H9 (cell line): ENCODE data around the gene LCTL. TPM values are rescaled to one million over a fixed set of nuclear protein-coding genes. Genes with fewer than 3 reads are reported as not detected.
A peak's percentile ranks its signal among the peaks of the same experiment; 100 is the strongest.

Source experiments
- DNase-seq: peaks from one replicate; pipeline ENCODE4 v3.0.0-alpha.2; 2017
- H2AFZ ChIP-seq: one replicate; pipeline ENCODE4 v1.6.1; 2013; ENCODE audit warnings: mild to moderate bottlenecking, low read length, control low read depth, moderate library complexity
- H2AK5ac ChIP-seq: 2 replicates; pipeline ENCODE4 v1.6.1; 2013; ENCODE audit warnings: low read length, control low read depth, mixed read lengths; ENCODE audit not compliant: insufficient read length
- H2BK120ac ChIP-seq: one replicate; pipeline ENCODE4 v1.6.1; 2013; ENCODE audit warnings: low read depth, mild to moderate bottlenecking, low read length, control low read depth, inconsistent platforms; ENCODE audit not compliant: poor library complexity, severe bottlenecking
- H2BK12ac ChIP-seq: 2 replicates; pipeline ENCODE4 v1.6.1; 2013; ENCODE audit warnings: low read length, control low read depth, mixed read lengths, low read depth; ENCODE audit not compliant: insufficient read length
- H2BK15ac ChIP-seq: 2 replicates; pipeline ENCODE4 v1.6.1; 2013; ENCODE audit warnings: low read depth, low read length, control low read depth
- H2BK20ac ChIP-seq: one replicate; pipeline ENCODE4 v1.6.1; 2013; ENCODE audit warnings: low read depth, mild to moderate bottlenecking, low read length, control low read depth, inconsistent platforms; ENCODE audit not compliant: poor library complexity, severe bottlenecking
- H2BK5ac ChIP-seq: 2 replicates; pipeline ENCODE4 v1.6.1; 2013; ENCODE audit warnings: low read length, control low read depth, mixed read lengths; ENCODE audit not compliant: insufficient read length
- H3K14ac ChIP-seq: 2 replicates; pipeline ENCODE4 v1.6.1; 2013; ENCODE audit warnings: low read length, control low read depth; ENCODE audit not compliant: insufficient read depth
- H3K18ac ChIP-seq: 2 replicates; pipeline ENCODE4 v1.6.1; 2013; ENCODE audit warnings: low read depth, mild to moderate bottlenecking, mixed read lengths, low read length, control low read depth; ENCODE audit not compliant: insufficient read length
- H3K23ac ChIP-seq: 2 replicates; pipeline ENCODE4 v1.6.1; 2013; ENCODE audit warnings: low read length, control low read depth, mixed read lengths, low read depth; ENCODE audit not compliant: insufficient read length
- H3K23me2 ChIP-seq: 2 replicates; pipeline ENCODE4 v1.6.1; 2013; ENCODE audit warnings: low read depth, mild to moderate bottlenecking, mixed read lengths, low read length, control low read depth; ENCODE audit not compliant: insufficient read length, poor library complexity, severe bottlenecking
- H3K27ac ChIP-seq: 2 replicates; pipeline ENCODE4 v1.5.1; 2013; ENCODE audit warnings: low read length, control low read depth, mixed read lengths, low read depth; ENCODE audit not compliant: insufficient read length
- H3K27me3 ChIP-seq: 2 replicates; pipeline ENCODE4 v1.6.1; 2013; ENCODE audit warnings: low read length, control low read depth, inconsistent platforms; ENCODE audit not compliant: insufficient read depth
- H3K4ac ChIP-seq: 2 replicates; pipeline ENCODE4 v1.6.1; 2013; ENCODE audit warnings: low read depth, mild to moderate bottlenecking, control low read depth, inconsistent platforms, low read length, moderate library complexity
- H3K4me1 ChIP-seq: 2 replicates; pipeline ENCODE4 v1.6.1; 2013; ENCODE audit warnings: low read length, control low read depth, inconsistent platforms; ENCODE audit not compliant: insufficient read depth
- H3K4me2 ChIP-seq: 2 replicates; pipeline ENCODE4 v1.6.1; 2013; ENCODE audit warnings: low read length, control low read depth, mixed read lengths; ENCODE audit not compliant: insufficient read length, insufficient read depth
- H3K56ac ChIP-seq: 2 replicates; pipeline ENCODE4 v1.6.1; 2013; ENCODE audit warnings: low read depth, mild to moderate bottlenecking, mixed read lengths, low read length, control low read depth; ENCODE audit not compliant: insufficient read length
- H3K79me1 ChIP-seq: 2 replicates; pipeline ENCODE4 v1.6.1; 2013; ENCODE audit warnings: low read depth, mild to moderate bottlenecking, moderate library complexity, low read length, control low read depth, inconsistent platforms; ENCODE audit not compliant: insufficient read depth, poor library complexity, severe bottlenecking
- H3K79me2 ChIP-seq: 2 replicates; pipeline ENCODE4 v1.6.1; 2013; ENCODE audit warnings: low read length, control low read depth, inconsistent platforms; ENCODE audit not compliant: insufficient read depth
- H3K9ac ChIP-seq: 2 replicates; pipeline ENCODE4 v1.6.1; 2013; ENCODE audit warnings: low read length, control low read depth, mixed read lengths; ENCODE audit not compliant: insufficient read length; ENCODE audit errors: extremely low read depth
- H3K9me3 ChIP-seq: one replicate; pipeline ENCODE4 v1.6.1; 2013; ENCODE audit warnings: low read depth, low read length, inconsistent platforms; ENCODE audit not compliant: control insufficient read depth
- H3T11ph ChIP-seq: one replicate; pipeline ENCODE4 v1.6.1; 2013; ENCODE audit warnings: mild to moderate bottlenecking, low read length, control low read depth, inconsistent platforms
- H4K20me1 ChIP-seq: one replicate; pipeline ENCODE4 v1.6.1; 2013; ENCODE audit not compliant: control insufficient read depth, insufficient read length, insufficient read depth
- H4K5ac ChIP-seq: 2 replicates; pipeline ENCODE4 v1.6.1; 2013; ENCODE audit warnings: low read depth, mild to moderate bottlenecking, mixed read lengths, low read length, control low read depth; ENCODE audit not compliant: insufficient read length
- H4K8ac ChIP-seq: replicated peaks from 2 replicates; pipeline ENCODE4 v1.6.1; 2013; ENCODE audit warnings: low read length, control low read depth, mixed read lengths, low read depth; ENCODE audit not compliant: insufficient read length
- H4K91ac ChIP-seq: 2 replicates; pipeline ENCODE4 v1.6.1; 2013; ENCODE audit warnings: low read depth, mild to moderate bottlenecking, moderate library complexity, mixed read lengths, low read length, control low read depth; ENCODE audit not compliant: insufficient read length
- H3K27ac Mint-ChIP-seq, 3 experiments: 2 replicates in 2 of 3; 3 replicates in 1 of 3; pipeline ENCODE4 v1.8.0; 2020 to 2021; ENCODE audit warnings: mixed read lengths in 3 of 3, mild to moderate bottlenecking in 1 of 3, moderate library complexity in 1 of 3
- H3K27me3 Mint-ChIP-seq: 2 replicates; pipeline ENCODE4 v1.8.0; 2021; ENCODE audit warnings: low read depth, mild to moderate bottlenecking, moderate library complexity, mixed read lengths
- H3K36me3 Mint-ChIP-seq, 3 experiments: 2 replicates in 2 of 3; 3 replicates in 1 of 3; pipeline ENCODE4 v1.8.0; 2020 to 2021; ENCODE audit warnings: low read depth in 3 of 3, mixed read lengths in 3 of 3; ENCODE audit not compliant: insufficient read depth in 1 of 3
- H3K4me1 Mint-ChIP-seq, 2 experiments: 2 replicates each; pipeline ENCODE4 v1.8.0; 2020; ENCODE audit warnings: mixed read lengths in 2 of 2
- H3K4me3 Mint-ChIP-seq, 2 experiments: 2 replicates in 1 of 2; 3 replicates in 1 of 2; pipeline ENCODE4 v1.8.0; 2020 to 2021; ENCODE audit warnings: mild to moderate bottlenecking in 2 of 2, mixed read lengths in 2 of 2, moderate library complexity in 1 of 2
- H3K9me3 Mint-ChIP-seq, 2 experiments: 2 replicates in 1 of 2; 3 replicates in 1 of 2; pipeline ENCODE4 v1.8.0; 2020; ENCODE audit warnings: mild to moderate bottlenecking in 2 of 2, mixed read lengths in 2 of 2, moderate library complexity in 1 of 2
- WGBS: extraction: QIAGEN DNeasy Blood & Tissue Kit; methylation state at CpG from one replicate; pipeline ENCODE4 v1.1.7; 2013; ENCODE audit warnings: missing lambda C conversion rate, low lambda C conversion rate, mixed read lengths; ENCODE audit not compliant: insufficient read length; ENCODE audit errors: extremely low coverage; 5-methylcytosine and 5-hydroxymethylcytosine counted together
- total RNA-seq: library from RNA; stranded (reverse); gene quantifications from 2 replicates; pipeline ENCODE4 v1.2.1, GENCODE V29; 2021
- TF ChIP-seq, protein P1 (sequence below): fragments of 200-600 bp; sonication (generic); conservative IDR thresholded peaks from 3 replicates; pipeline ENCODE4 v1.8.0; 2021; ENCODE audit warnings: antibody characterized with exemption, mild to moderate bottlenecking

LCTL gene
- total RNA-seq, 1 experiment from 2014 or later = 2.3 TPM

DNA sequence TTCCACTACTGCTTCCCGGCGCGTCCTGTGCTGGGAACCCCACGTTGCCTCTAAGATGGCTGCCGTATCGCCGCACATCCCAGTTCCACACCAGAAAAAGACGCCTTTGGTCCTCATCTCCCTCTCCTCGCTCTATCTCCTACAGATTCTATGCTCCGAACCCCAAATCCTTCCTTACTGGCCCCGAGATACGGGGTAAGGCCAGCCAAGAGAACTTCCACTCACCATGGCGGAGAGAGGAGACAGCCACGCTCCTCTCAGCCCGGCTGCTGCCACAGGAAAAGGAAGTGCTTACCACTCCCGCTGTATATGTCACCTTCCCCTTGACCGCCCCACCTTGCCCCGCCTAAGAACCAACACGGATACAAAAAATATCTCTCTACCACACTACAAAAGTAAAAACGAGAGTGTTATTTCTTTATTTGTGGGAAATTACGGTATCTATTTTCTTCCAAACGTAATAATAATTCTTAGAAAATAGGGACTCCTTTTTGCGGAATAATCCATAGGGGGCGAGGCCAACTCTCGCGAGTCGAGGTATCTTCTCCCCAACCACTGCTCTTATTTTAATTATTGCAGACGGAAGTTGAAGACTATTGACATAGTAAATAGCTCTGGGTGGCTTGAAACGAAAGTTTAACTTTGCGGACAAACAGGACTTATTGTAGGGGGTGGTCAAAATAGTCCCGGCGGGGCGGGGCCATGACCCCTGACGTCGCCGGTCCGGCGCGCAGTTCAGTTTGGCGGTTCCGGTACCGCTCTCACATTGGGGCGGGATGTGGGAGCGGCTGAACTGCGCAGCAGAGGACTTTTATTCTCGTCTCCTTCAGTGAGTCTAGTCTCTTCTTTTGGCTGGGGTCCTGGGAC, 61.0 kb downstream of the LCTL start, which contains the start of the genes RPL4 and ZWILCH:
Gene RPL4, minus strand, starts transcription at position 293 of the 867 bp plus-strand sequence. Its CDS starts 65 bp downstream, at position 228.
Gene ZWILCH, plus strand, starts transcription at position 764 of the 867 bp plus-strand sequence. Its CDS starts 13 bp downstream, at position 777.
- H3K36me3 Mint-ChIP-seq = peaks cover 45 to 60% (median 59%) of the 10 kb centered on the region in 3 experiments

More for the DNA sequence above, 61.0 kb downstream of the LCTL start, which contains the start of the genes RPL4 and ZWILCH:
- Histone ChIP-seq H3K9ac (peak within 1 kb of the TSS; percentile 96), H3T11ph (no peak within 1 kb of the TSS), H4K20me1 (no peaks in the 10 kb centered on the region), H2BK20ac (no peak within 1 kb of the TSS), H3K4ac (no peak within 1 kb of the TSS; the same call in 1 of the 2 replicates), H2BK12ac (no peak within 1 kb of the TSS), H2AK5ac (no peak within 1 kb of the TSS), H3K27me3 (no peaks in the 10 kb centered on the region), H2BK15ac (no peak within 1 kb of the TSS), H2BK120ac (no peak within 1 kb of the TSS), H4K8ac (no peak within 1 kb of the TSS), H4K91ac (no peak within 1 kb of the TSS), H3K14ac (peak within 1 kb of the TSS; percentile 95), H3K79me1 (no peaks in the 10 kb centered on the region), H3K9me3 (no peaks in the 10 kb centered on the region), H3K18ac (peak within 1 kb of the TSS; percentile 92), H3K27ac (peak within 1 kb of the TSS; percentile 47), H4K5ac (peak within 1 kb of the TSS; percentile 39), H3K4me2 (peak within 1 kb of the TSS; percentile 87), H3K23ac (no peak within 1 kb of the TSS), H3K56ac (peak within 1 kb of the TSS; percentile 13), H2AFZ (no peak within 1 kb of the TSS), H3K23me2 (no peaks in the 10 kb centered on the region), H3K4me1 (no peaks in the 10 kb centered on the region), H3K79me2 (peaks cover 31% of the 10 kb centered on the region; the same call in 1 of the 2 replicates), H2BK5ac (peak within 1 kb of the TSS; percentile 3)
- no CpG with 5 or more reads among the region's 46 CpGs for WGBS
- peak within 1 kb of the TSS; percentile 98 to 100 (median 100) for H3K27ac Mint-ChIP-seq
- H3K4me3 Mint-ChIP-seq = peak within 1 kb of the TSS; percentile 98 to 100
- H3K9me3 Mint-ChIP-seq = no peaks in the 10 kb centered on the region; a peak in 2 of 5 replicates
- TF ChIP-seq, protein P1, sequence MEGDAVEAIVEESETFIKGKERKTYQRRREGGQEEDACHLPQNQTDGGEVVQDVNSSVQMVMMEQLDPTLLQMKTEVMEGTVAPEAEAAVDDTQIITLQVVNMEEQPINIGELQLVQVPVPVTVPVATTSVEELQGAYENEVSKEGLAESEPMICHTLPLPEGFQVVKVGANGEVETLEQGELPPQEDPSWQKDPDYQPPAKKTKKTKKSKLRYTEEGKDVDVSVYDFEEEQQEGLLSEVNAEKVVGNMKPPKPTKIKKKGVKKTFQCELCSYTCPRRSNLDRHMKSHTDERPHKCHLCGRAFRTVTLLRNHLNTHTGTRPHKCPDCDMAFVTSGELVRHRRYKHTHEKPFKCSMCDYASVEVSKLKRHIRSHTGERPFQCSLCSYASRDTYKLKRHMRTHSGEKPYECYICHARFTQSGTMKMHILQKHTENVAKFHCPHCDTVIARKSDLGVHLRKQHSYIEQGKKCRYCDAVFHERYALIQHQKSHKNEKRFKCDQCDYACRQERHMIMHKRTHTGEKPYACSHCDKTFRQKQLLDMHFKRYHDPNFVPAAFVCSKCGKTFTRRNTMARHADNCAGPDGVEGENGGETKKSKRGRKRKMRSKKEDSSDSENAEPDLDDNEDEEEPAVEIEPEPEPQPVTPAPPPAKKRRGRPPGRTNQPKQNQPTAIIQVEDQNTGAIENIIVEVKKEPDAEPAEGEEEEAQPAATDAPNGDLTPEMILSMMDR = no peak
- H3K27me3 Mint-ChIP-seq = no peaks in the 10 kb centered on the region
- H3K4me1 Mint-ChIP-seq = peaks cover 22 to 32% of the 10 kb centered on the region in 2 experiments
- DNase-seq = peak; percentile 75
